ENCODE measurements around the gene CERS2.
"Not testable (repeated sequence)": the region's sequence is repeated elsewhere in the genome, so short reads cannot be mapped to it uniquely, and the experiment has no call there.

Gene CERS2

DNA sequence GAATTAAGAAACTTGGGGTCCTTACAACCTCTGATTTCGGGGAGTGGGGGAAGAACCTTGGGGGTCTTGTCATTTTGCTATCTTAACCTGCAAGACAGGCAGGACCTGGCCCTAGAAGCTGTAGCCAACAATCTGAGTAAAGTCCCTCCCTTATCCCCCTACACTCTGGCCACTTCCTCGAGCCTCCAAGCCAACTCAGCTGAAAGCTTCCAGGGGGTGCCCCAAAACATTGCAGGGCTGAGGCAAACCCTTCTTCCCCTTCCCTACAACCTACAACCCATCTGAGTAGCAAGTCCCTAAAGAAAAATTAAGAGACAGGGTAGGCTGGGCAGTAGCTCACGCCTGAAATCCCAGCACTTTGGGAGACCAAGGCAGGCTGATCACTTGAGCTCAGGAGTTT, 5.0 kb downstream of the CERS2 start:
- H3K36me3 ChIP-seq (ENCODE audit: insufficient read depth, low read length) = peaks cover 35% of the 10 kb centered on the region
- no peak overlapping the region for H3K9ac ChIP-seq (ENCODE audit: low read depth, low read length)

DNA sequence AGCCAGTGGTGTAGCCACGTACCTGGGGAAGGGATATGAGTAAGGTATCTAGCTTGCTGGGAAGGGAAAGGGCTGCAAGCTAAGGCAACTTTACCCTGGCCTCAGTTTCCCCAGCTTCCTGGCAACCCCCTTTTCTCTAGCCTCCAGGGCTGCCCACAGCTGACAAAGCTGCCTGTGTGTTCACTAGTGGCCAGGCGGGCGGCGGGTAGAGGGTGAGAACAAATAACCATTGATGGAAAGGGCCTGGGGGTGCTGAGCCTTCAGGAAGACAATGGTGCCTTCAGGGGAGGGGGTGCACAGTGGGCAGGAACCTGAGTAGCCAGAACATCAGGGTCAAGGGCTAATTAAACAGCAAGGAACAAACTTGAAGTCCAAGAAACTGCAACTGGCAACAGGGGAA, 6.1 kb downstream of the CERS2 start:
- Histone ChIP-seq H3K9me3 (ENCODE audit: control insufficient read depth, insufficient read depth, low read length) (no peaks in the 10 kb centered on the region), H3K36me3 (ENCODE audit: insufficient read depth, low read length) (peaks cover 42% of the 10 kb centered on the region), H3K4me1 (ENCODE audit: insufficient read depth, low read length) (peaks cover 27% of the 10 kb centered on the region), H3K9ac (ENCODE audit: low read depth, low read length) (no peak overlapping the region)

More for the DNA sequence above, 5.0 kb downstream of the CERS2 start:
- Histone ChIP-seq H3K4me1 (ENCODE audit: insufficient read depth, low read length) (peaks cover 27% of the 10 kb centered on the region), H3K9me3 (ENCODE audit: control insufficient read depth, insufficient read depth, low read length) (no peaks in the 10 kb centered on the region)

DNA sequence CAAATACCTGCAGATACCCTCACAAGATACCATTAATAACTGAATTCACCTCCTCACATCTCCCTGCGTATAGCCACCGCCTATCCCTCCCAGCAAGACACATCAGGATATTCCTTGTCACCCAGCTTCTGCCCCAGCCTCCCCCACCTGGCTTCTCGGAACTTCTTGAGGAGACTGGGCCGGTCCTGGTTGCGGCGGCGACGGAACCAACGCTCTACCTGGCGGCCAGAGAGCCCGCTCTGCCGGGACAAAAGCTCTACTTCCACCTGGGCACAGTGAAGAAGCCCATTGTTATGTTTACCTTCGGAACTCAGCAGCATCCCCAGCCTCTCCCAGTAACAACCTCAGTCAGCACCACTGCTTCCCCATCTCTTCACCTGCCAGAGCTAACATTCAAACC, 6.7 kb downstream of the CERS2 start:
- H3K36me3 ChIP-seq (ENCODE audit: insufficient read depth, low read length) = peaks cover 48% of the 10 kb centered on the region
- H3K9me3 ChIP-seq (ENCODE audit: control insufficient read depth, insufficient read depth, low read length) = no peaks in the 10 kb centered on the region
- H3K4me1 ChIP-seq (ENCODE audit: insufficient read depth, low read length) = peaks cover 25% of the 10 kb centered on the region
- no peak overlapping the region for H3K9ac ChIP-seq (ENCODE audit: low read depth, low read length)

DNA sequence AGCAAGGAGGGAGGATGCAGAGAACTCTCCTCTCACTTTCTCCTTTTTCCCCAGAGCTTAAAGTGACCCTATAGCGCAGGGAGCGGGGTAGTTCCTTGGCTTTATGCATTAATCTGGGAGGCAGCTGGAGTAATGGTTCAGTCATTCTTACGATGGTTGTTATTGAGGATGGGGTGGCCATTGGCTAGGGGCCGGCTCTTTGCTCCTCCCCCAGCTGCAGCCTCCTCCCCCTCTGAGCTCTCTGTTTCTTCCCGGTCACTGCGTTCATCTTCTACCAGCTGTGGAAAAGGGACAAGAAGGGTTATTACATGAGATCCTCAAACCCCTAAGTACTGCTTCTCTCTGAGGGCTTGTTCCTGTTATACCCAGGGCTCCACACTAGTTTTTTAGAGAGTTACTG, 8.6 kb downstream of the CERS2 start:
- Histone ChIP-seq H3K9me3 (ENCODE audit: control insufficient read depth, insufficient read depth, low read length) (no peaks in the 10 kb centered on the region), H3K36me3 (ENCODE audit: insufficient read depth, low read length) (peaks cover 55% of the 10 kb centered on the region), H3K9ac (ENCODE audit: low read depth, low read length) (no peak overlapping the region), H3K4me1 (ENCODE audit: insufficient read depth, low read length) (peaks cover 6% of the 10 kb centered on the region; the same call in 1 of the 2 replicates)

DNA sequence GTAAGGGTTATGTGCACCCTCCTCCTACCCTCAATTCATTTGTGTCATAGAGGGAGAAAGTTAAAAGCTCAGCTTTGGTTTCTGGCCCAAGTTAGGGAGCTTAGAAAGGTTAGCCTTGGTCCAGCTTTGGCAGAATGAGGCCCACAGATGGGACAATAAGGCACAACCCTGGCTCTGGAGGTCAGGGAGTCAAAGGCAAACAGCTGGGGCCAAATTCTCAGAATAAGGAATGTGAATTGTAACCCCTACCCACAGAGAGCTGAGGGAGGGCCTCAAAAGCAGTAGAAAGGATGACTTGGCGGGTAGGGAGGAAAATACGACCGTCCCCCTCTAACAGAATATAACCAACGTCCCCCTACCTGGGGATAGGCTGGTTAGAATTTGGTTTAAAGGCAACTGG, 9.0 kb downstream of the CERS2 start:
- no peaks in the 10 kb centered on the region for H3K9me3 ChIP-seq (ENCODE audit: control insufficient read depth, insufficient read depth, low read length)
- H3K9ac ChIP-seq (ENCODE audit: low read depth, low read length) = no peak overlapping the region
- H3K4me1 ChIP-seq (ENCODE audit: insufficient read depth, low read length) = 0 out of 2 replicates have a peak, but pooled peaks cover 2% of the 10 kb centered on the region
- H3K36me3 ChIP-seq (ENCODE audit: insufficient read depth, low read length) = peaks cover 57% of the 10 kb centered on the region

DNA sequence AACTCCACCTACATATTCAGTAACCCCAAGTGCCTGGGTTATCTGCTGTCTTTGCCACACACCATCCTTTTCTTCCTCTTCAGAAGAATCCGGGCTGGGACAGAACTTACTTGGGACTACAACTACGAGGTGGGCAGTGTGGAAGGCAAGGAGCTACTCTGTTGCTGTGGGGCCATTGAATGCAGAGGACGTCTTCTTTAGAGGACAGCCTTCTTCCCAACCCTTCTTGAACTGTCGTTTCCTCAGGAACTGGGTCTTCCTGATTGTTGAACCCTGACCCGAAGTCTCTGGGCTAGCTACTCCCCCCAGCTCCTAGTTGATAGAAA, 10.5 kb downstream of the CERS2 start:
- Histone ChIP-seq H3K9ac (ENCODE audit: low read depth, low read length) (no peak overlapping the region), H3K9me3 (ENCODE audit: control insufficient read depth, insufficient read depth, low read length) (no peaks in the 10 kb centered on the region), H3K4me1 (ENCODE audit: insufficient read depth, low read length) (no peaks in the 10 kb centered on the region), H3K36me3 (ENCODE audit: insufficient read depth, low read length) (peaks cover 62% of the 10 kb centered on the region)

DNA sequence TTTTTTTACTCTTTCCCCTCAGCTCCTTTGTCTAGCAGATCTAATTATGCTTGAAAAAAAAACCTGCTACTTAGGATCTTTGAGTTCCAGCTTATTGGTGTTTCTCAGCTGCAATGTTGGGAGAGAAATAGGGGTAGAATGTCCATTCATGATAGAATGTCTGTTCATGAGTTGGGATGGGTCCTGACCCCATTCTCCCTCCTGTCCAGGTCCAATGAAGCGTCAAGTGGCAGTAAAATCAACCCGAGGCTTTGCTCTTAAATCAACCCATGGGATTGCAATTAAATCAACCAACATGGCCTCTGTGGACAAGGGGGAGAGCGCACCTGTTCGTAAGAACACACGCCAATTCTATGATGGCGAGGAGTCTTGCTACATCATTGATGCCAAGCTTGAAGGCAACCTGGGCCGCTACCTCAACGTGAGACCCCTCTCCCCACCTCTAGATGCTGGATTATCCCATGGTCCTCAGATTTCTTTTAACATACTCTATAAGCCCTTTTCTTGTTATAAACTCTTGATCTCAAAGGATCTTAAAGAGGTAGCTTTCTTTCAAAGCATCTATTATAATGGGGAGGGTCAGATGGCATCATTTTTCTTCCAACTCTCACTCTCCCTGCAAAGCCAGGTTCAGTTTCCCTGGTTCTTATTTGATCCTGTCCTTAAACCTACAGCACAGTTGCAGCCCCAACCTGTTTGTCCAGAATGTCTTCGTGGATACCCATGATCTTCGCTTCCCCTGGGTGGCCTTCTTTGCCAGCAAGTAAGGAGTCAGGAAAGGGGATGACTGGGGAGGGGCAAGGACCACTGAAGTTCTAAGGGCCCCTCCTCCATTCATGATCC, 11.1 kb downstream of the CERS2 start:
- Histone ChIP-seq H3K36me3 (ENCODE audit: insufficient read depth, low read length) (peaks cover 59% of the 10 kb centered on the region), H3K9me3 (ENCODE audit: control insufficient read depth, insufficient read depth, low read length) (no peaks in the 10 kb centered on the region), H3K4me1 (ENCODE audit: insufficient read depth, low read length) (no peaks in the 10 kb centered on the region), H3K9ac (ENCODE audit: low read depth, low read length) (no peak overlapping the region)

DNA sequence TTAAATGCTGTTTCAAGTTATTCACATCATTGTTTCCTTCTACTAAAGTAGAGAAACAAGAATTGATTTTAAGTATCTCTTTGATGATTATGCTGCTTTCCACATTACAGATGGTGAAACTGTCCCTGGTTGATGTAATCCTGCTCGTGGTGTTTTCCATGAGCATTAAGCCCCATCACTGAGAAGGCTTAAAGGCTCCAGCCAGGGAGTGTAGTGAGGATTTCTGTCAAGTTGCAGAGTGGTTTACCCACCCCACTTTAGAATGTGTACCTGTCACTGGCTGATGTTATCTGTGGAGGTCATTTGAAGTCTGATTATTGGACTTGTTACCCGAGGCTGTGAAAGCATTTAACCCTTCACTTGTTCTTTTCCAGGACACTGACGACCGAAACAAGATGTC, 12.9 kb downstream of the CERS2 start:
- H3K9ac ChIP-seq (ENCODE audit: low read depth, low read length) = no peak overlapping the region
- no peaks in the 10 kb centered on the region for H3K4me1 ChIP-seq (ENCODE audit: insufficient read depth, low read length)
- peaks cover 45% of the 10 kb centered on the region for H3K36me3 ChIP-seq (ENCODE audit: insufficient read depth, low read length)
- no peaks in the 10 kb centered on the region for H3K9me3 ChIP-seq (ENCODE audit: control insufficient read depth, insufficient read depth, low read length)

DNA sequence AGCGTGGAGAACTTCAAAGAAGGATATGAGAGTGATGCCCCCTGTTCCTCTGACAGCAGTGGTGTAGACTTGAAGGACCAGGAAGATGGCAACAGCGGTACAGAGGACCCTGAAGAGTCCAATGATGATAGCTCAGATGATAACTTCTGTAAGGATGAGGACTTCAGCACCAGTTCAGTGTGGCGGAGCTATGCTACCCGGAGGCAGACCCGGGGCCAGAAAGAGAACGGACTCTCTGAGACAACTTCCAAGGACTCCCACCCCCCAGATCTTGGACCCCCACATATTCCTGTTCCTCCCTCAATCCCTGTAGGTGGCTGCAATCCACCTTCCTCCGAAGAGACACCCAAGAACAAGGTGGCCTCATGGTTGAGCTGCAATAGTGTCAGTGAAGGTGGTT, 14.0 kb downstream of the CERS2 start:
- Histone ChIP-seq H3K9ac (ENCODE audit: low read depth, low read length) (no peak overlapping the region), H3K36me3 (ENCODE audit: insufficient read depth, low read length) (peaks cover 33% of the 10 kb centered on the region), H3K4me1 (ENCODE audit: insufficient read depth, low read length) (no peaks in the 10 kb centered on the region), H3K9me3 (ENCODE audit: control insufficient read depth, insufficient read depth, low read length) (no peaks in the 10 kb centered on the region)

DNA sequence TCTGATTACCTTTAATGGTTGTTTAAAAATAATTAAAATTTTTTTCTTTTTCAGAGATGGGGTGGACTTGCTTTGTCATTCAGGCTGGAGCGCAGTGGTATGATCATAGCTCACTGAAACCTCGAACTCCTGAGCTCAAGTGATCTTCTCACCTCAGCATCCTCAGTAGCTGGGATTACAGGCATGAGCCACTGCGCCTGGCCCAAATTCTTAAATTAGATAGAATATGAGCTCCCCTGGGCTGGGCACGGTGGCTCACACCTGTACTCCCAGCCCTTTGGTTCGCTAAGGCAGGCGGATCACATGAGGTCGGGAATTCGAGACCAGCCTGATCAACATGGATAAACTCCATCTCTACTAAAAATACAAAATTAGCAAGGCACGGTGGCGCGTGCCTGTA, 17.0 kb downstream of the CERS2 start:
- peaks cover 19% of the 10 kb centered on the region for H3K36me3 ChIP-seq (ENCODE audit: insufficient read depth, low read length)
- no peak overlapping the region for H3K9ac ChIP-seq (ENCODE audit: low read depth, low read length)
- no peaks in the 10 kb centered on the region for H3K9me3 ChIP-seq (ENCODE audit: control insufficient read depth, insufficient read depth, low read length)

DNA sequence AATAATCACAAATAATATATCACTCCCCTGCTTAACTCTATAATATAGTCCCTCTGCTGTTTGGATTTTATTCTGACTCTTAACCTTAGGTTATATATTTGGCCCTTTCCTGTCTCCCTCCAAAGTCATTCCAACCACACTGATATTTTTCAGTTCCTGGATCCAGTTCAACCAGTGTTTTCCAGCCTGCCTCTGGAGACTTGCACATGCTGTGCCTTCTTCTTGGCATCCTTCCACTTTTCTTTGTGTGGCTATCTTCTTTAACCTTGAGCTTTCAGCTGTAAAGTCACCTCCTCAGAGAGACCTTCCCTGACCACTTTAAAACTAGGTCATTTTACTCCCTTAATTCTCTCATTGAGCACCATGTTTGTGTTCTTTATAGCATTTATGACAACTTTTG, 19.4 kb downstream of the CERS2 start:
- no peak overlapping the region for H3K9ac ChIP-seq (ENCODE audit: low read depth, low read length)
- H3K9me3 ChIP-seq (ENCODE audit: control insufficient read depth, insufficient read depth, low read length) = no peaks in the 10 kb centered on the region
- peaks cover 26% of the 10 kb centered on the region for H3K36me3 ChIP-seq (ENCODE audit: insufficient read depth, low read length)
- H3K4me1 ChIP-seq (ENCODE audit: insufficient read depth, low read length) = no peaks in the 10 kb centered on the region

More for the DNA sequence above, 17.0 kb downstream of the CERS2 start:
- H3K4me1 ChIP-seq (ENCODE audit: insufficient read depth, low read length) = no peaks in the 10 kb centered on the region

DNA sequence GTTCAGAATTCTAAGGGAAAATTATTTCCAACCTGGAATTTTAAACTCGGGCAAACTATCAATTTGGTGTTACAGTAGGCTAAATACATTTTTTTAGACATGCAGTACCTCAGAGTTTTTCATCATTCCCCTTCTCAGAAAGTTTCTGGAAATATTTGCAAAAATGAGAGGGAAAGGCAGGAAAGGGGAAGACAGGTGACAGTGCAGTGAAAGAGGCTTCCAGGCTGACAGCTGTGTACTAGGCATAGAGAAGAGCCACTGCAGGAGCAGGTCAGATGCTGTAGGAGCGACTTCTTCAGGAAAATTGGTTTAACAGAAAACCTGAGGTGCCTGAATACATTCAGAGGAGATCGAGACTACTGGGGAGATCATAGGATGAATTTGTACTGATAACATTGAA, 19.9 kb downstream of the CERS2 start:
- H3K9me3 ChIP-seq (ENCODE audit: control insufficient read depth, insufficient read depth, low read length) = no peaks in the 10 kb centered on the region
- no peak overlapping the region for H3K9ac ChIP-seq (ENCODE audit: low read depth, low read length)
- no peaks in the 10 kb centered on the region for H3K4me1 ChIP-seq (ENCODE audit: insufficient read depth, low read length)
- H3K36me3 ChIP-seq (ENCODE audit: insufficient read depth, low read length) = peaks cover 23% of the 10 kb centered on the region

DNA sequence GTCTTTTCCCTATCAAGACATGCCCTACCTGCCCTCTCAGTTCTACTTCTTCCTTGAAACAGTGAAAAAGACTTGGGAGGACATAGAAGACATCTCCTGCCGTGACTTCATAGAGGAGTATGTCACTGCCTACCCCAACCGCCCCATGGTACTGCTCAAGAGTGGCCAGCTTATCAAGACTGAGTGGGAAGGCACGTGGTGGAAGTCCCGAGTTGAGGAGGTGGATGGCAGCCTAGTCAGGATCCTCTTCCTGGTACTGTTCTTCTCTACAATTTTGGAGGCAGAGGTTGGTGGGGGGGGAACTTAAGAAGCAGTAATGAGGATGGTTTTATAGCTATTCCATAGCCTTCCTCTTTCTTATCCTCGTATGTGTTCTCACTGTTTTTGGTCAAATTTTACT, 29.8 kb downstream of the CERS2 start:
- Histone ChIP-seq H3K4me1 (ENCODE audit: insufficient read depth, low read length) (no peaks in the 10 kb centered on the region), H3K36me3 (ENCODE audit: insufficient read depth, low read length) (peaks cover 46% of the 10 kb centered on the region), H3K9me3 (ENCODE audit: control insufficient read depth, insufficient read depth, low read length) (no peaks in the 10 kb centered on the region), H3K9ac (ENCODE audit: low read depth, low read length) (no peak overlapping the region)

DNA sequence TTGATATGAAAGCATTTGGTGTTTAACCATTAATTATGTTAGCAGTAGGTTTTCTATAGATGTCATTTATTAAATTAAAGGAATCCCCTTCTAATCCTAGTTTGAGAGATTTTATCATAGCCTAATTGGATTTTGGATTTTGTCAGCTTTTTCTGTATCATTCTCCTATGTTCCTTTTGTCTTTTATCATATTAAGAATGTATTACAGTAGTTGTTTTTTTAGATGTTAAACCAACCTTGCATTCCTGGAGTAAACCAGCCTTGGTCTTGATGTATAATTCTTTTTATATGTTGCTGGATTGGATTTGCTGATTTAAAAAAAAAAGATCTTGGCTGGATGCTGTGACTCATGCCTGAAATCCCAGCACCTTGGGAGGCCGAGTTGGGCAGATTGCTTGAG, 42.9 kb downstream of the CERS2 start:
- H3K9me3 ChIP-seq (ENCODE audit: control insufficient read depth, insufficient read depth, low read length) = peaks cover 4% of the 10 kb centered on the region; the same call in 1 of the 2 replicates
- H3K4me1 ChIP-seq (ENCODE audit: insufficient read depth, low read length) = no peaks in the 10 kb centered on the region
- H3K36me3 ChIP-seq (ENCODE audit: insufficient read depth, low read length) = peaks cover 18% of the 10 kb centered on the region

DNA sequence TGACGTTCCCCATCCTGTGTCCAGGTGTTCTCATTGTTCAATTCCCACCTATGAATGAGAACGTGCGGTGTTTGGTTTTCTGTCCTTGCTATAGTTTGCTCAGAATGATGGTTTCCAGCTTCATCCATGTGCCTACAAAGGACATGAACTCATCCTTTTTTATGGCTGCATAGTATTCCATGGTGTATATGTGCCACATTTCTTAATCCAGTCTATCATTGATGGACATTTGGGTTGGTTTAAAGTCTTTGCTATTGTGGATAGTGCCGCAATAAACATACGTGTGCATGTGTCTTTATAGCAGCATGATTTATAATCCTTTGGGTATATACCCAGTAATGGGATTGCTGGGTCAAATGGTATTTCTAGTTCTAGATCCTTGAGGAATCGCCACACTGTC, 45.9 kb downstream of the CERS2 start:
- H3K9me3 ChIP-seq (ENCODE audit: control insufficient read depth, insufficient read depth, low read length); H3K9ac ChIP-seq (ENCODE audit: low read depth, low read length); H3K4me1 ChIP-seq (ENCODE audit: insufficient read depth, low read length): not testable (repeated sequence)
- H3K36me3 ChIP-seq (ENCODE audit: insufficient read depth, low read length) = peaks cover 18% of the 10 kb centered on the region

More for the DNA sequence above, 42.9 kb downstream of the CERS2 start:
- no peak overlapping the region for H3K9ac ChIP-seq (ENCODE audit: low read depth, low read length)
